ENCODE measurements around the gene MOB3B. TPM values are rescaled to one million over a fixed set of nuclear protein-coding genes. Genes with fewer than 3 reads are reported as not detected.

The MOB3B gene
- polyA plus RNA-seq, 1 of the 3 experiments (the other 2 are of a cell fraction), result 0.90 TPM

- TF ChIP-seq IRF3 (IDR thresholded peaks at IDR 0.05; ENCODE audit: low read depth, low read length), result no peak
- no peak for TF ChIP-seq SIN3A (IDR thresholded peaks at IDR 0.05; ENCODE audit: borderline replicate concordance, low read depth, low read length)
- no peak for TF ChIP-seq ELF1 (IDR thresholded peaks at IDR 0.05)
- TF ChIP-seq, protein P1, sequence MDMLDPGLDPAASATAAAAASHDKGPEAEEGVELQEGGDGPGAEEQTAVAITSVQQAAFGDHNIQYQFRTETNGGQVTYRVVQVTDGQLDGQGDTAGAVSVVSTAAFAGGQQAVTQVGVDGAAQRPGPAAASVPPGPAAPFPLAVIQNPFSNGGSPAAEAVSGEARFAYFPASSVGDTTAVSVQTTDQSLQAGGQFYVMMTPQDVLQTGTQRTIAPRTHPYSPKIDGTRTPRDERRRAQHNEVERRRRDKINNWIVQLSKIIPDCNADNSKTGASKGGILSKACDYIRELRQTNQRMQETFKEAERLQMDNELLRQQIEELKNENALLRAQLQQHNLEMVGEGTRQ (IDR thresholded peaks at IDR 0.05; ENCODE audit: borderline replicate concordance, low read depth, low read length), result no peak
- TF ChIP-seq RAD21 (IDR thresholded peaks at IDR 0.05; ENCODE audit: low read length), result no peak
- TF ChIP-seq JUND (IDR thresholded peaks at IDR 0.05), result no peak
- Histone ChIP-seq H3K4me3 (ENCODE audit: low read depth in 2 of 2, low read length in 1 of 2) (no peak overlapping the region), H3K4me2 (no peak overlapping the region), H2AFZ (ENCODE audit: low read depth) (no peak overlapping the region), H3K27ac (ENCODE audit: low read depth in 2 of 2, low read length in 1 of 2) (no peak overlapping the region), H3K9me3 (no peaks in the 10 kb centered on the region), H3K79me2 (ENCODE audit: insufficient read depth) (no peaks in the 10 kb centered on the region), H3F3A (replicated peaks; ENCODE audit: insufficient read depth) (no peaks in the 10 kb centered on the region), H3K4me1 (ENCODE audit: control insufficient read depth in 1 of 2, insufficient read depth in 2 of 2, low read depth in 1 of 2, low read length in 1 of 2) (peaks cover 0 to 17% of the 10 kb centered on the region in 2 experiments; a peak in 1 of 4 replicates), H3K9ac (no peak overlapping the region), H4K20me1 (ENCODE audit: insufficient read depth) (no peaks in the 10 kb centered on the region), H3K9me2 (no peaks in the 10 kb centered on the region), H3K27me3 (ENCODE audit: insufficient read depth) (no peaks in the 10 kb centered on the region), H3K36me3 (replicated peaks in 1 of 2; ENCODE audit: control insufficient read depth in 1 of 2, insufficient read depth in 2 of 2, low read length in 1 of 2) (no peaks in the 10 kb centered on the region)
- DNase-seq, result no peak
- ChIA-PET POLR2A (no interaction called here), CTCF (interaction anchor here (4.3 kb wide), 1 partner anchor 212 kb away, joined by 62 read pairs; no protein-coding TSS in a partner anchor)
- WGBS (ENCODE audit: low lambda C conversion rate), result 95% methylated on average over 6 of the region's 6 CpGs
These were observed 194.5 kb downstream of the MOB3B start for GRCh38 chr9:27335075-27335474.

GRCh38 chr9:27333241-27334052 lies 196.2 kb downstream of the MOB3B start:
- H3F3A ChIP-seq (replicated peaks; ENCODE audit: insufficient read depth), result no peaks in the 10 kb centered on the region
- no peak overlapping the region for H3K9ac ChIP-seq
- no peaks in the 10 kb centered on the region for H4K20me1 ChIP-seq (ENCODE audit: insufficient read depth)
- no peaks in the 10 kb centered on the region for H3K9me3 ChIP-seq
- ChIA-PET POLR2A (interaction anchor here (0.9 kb wide), 1 partner anchor 213 kb away, joined by 3 read pairs; no protein-coding TSS in a partner anchor), CTCF (interaction anchor here (0.6 to 4.3 kb wide), 25 partner anchors 8 to 388 kb away, joined by 3 to 62 read pairs (median 5); partner anchors contain the start of gene MOB3B)
- peaks cover 0 to 21% of the 10 kb centered on the region in 2 experiments; a peak in 1 of 4 replicates for H3K4me1 ChIP-seq (ENCODE audit: control insufficient read depth in 1 of 2, insufficient read depth in 2 of 2, low read depth in 1 of 2, low read length in 1 of 2)
- H3K27ac ChIP-seq (ENCODE audit: low read depth in 2 of 2, low read length in 1 of 2), result no peak overlapping the region
- no peak overlapping the region for H3K4me2 ChIP-seq
- no peaks in the 10 kb centered on the region for H3K27me3 ChIP-seq (ENCODE audit: insufficient read depth)
- 54% methylated on average over 7 of the region's 7 CpGs for WGBS (ENCODE audit: low lambda C conversion rate)
- H3K79me2 ChIP-seq (ENCODE audit: insufficient read depth), result no peaks in the 10 kb centered on the region
- TF ChIP-seq IRF3 (IDR thresholded peaks at IDR 0.05; ENCODE audit: low read depth, low read length) (no peak), RAD21 (IDR thresholded peaks at IDR 0.05; ENCODE audit: low read length) (peak; percentile 89), FOSL2 (IDR thresholded peaks at IDR 0.05; ENCODE audit: borderline replicate concordance, low read depth) (no peak), SMC3 (IDR thresholded peaks at IDR 0.05; ENCODE audit: low read depth, low read length) (peak; percentile 82), CTCF (IDR thresholded peaks at IDR 0.05) (peak; percentile 86), CHD2 (IDR thresholded peaks at IDR 0.05; ENCODE audit: low read length, partially characterized antibody) (no peak)
- H3K9me2 ChIP-seq, result no peaks in the 10 kb centered on the region
- no peak overlapping the region; a peak in 1 of 4 replicates for H3K4me3 ChIP-seq (ENCODE audit: low read depth in 2 of 2, low read length in 1 of 2)
- DNase-seq, result peak; percentile 80
- H2AFZ ChIP-seq (ENCODE audit: low read depth), result peak overlapping the region; percentile 73
- no peaks in the 10 kb centered on the region for H3K36me3 ChIP-seq (replicated peaks in 1 of 2; ENCODE audit: control insufficient read depth in 1 of 2, insufficient read depth in 2 of 2, low read length in 1 of 2)
